HG03025 (cell line): ENCODE data around the gene CD302.
"Not testable (repeated sequence)": the region's sequence is repeated elsewhere in the genome, so short reads cannot be mapped to it uniquely, and the experiment has no call there.

Experiments
- ATAC-seq: cut with Tn5 transposase; IDR thresholded peaks from one replicate; pipeline ENCODE4 v1.9.1; 2021; ENCODE audit warnings: mild to moderate bottlenecking, moderate library complexity; ENCODE audit not compliant: unreplicated experiment, low FRiP score

Gene CD302

GRCh38 chr2:159755788-159756187 lies 42.2 kb downstream of the CD302 start:
- no peak for ATAC-seq

DNA sequence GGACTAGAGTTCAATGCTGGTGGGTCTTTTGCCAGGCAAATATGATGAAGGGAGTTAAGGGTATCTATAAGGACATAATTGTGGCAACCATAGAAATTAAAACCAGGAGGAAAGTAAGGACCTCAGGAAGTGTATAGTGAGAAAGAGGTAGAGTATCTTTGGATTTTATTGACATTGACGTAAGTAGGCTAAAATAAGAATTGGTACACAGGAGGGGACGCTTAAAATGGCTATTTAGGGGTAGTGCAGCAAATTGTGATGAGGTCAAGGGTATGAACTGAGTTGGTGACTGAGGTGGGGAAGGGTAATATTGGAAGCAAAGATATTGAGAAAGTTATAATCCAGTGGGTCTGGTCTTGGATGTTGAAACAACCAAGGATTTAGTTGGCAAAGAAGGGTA lies 43.0 kb downstream of the CD302 start:
- ATAC-seq = no peak

DNA sequence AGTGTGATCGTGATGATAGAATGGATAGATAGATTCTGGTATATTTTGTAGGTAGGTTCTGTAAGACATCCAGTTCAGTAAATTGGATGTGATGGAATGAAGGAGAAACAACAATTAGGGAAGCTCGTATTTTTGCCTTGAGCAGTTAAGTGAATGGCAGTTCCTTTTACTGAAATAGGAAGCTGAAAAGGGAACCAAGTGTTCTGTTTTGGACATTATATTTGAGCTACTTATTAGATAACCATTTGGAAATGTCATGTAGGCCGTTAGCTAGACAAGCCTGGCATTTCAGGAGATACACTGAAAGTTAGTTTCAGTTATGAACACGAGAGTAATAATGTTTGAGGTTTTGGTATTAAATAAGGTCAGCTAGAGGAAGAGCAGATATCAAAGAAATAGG lies 44.2 kb downstream of the CD302 start:
- ATAC-seq = no peak

DNA sequence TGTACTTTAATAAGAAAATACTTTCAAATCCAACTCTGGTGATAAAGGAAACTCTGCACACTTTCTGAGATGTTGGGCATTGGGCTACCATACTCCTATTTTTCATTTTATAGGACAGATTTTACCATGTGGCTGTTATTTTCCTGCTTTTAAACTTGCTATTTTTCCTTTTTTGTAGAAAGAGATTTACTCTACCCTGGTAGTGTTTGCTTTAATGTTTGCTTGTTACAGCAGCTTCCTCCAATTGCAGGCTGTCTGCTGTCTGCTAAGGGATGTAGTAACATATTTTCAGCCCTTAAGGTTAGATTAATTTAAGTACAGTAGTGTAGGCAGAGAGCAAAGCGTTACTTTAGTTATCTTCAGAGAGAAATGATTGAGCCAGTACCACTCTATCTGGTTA lies 47.1 kb downstream of the CD302 start:
- ATAC-seq = no peak

GRCh38 chr2:159748089-159748488 lies 49.9 kb downstream of the CD302 start:
- no peak for ATAC-seq

- not testable (repeated sequence) for ATAC-seq
Observed at GRCh38 chr2:159745237-159745636, 52.8 kb downstream of the CD302 start.

DNA sequence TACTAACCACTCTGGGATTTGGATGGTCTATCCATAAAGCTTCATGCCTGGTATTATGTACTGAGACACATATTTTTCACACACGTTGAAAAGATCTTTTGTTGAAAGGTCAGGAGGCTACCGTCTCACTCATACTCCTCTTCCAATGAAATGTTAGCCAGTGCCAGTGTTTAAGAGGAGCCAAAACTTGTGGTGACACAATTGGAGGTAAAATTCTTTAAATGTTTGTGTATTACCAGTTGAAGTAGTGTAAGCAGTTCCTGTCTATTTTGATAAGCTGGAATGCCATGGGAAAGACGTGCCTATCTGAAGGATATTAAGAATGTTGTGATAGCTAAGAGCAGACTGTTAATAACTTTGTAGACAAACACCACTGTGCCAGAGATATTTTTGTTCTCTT lies 53.6 kb downstream of the CD302 start:
- ATAC-seq = no peak

GRCh38 chr2:159742846-159743245 lies 55.2 kb downstream of the CD302 start:
- no peak for ATAC-seq

DNA sequence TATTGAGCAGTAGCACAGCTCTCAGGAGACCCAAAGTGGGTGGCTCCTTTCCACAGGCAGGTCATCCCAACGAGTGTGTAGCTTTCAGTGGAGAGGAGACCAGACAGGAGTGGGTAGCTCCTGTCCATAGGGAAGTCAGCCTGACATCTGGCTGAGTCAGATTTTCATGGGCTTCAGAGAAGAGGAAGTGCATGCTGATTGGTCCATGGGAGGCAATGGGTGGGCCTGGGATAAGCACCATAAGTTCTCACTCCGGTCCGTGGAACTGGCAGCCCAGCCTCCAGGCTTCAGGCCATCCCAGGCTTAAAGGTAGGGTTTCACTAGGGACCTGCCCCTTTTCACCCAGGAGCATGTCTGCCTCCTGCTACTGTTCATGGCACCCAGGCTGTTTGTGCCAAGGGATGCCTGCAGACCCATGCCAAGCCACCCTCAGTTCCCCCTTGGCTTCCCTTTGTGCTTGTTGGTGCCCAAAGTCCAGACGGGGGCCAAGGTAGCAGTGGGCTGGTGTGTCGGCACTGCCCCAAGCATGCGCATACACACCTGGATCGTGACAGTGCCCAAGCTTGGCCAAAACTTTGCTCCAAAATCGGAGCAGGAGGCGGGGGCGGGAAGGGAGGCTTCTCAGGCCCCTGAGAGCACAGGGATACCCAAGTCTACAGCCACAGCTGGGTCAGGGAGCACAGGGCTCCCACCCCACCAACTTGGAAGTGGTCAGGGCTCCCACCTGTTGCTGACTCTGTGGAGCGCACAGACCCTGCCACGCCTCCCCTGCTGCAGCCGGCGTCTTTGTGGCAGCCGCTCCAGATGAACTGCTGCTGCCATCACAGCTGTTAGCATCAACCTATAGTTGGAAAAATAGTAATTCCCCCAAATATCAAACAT lies 59.3 kb downstream of the CD302 start:
- no peak for ATAC-seq

DNA sequence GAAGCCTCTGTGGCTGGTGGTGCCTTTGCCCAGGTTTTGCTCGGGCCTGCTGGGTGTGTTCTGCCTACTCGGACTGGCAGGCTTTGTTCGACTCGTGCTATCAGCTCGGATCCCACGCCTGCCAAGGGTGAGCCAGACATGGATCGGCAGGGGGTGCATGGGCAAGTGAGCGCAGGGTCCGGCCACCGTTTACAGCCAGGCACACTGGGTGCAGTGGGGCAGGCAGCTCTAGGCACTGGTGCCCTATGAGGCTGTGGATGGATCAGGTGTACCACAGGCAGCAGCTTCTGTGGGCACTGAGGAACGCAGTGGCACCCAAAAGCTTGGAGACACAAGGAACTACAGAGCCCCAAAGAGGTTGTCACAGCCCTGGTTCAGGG lies 60.1 kb downstream of the CD302 start:
- ATAC-seq = no peak

DNA sequence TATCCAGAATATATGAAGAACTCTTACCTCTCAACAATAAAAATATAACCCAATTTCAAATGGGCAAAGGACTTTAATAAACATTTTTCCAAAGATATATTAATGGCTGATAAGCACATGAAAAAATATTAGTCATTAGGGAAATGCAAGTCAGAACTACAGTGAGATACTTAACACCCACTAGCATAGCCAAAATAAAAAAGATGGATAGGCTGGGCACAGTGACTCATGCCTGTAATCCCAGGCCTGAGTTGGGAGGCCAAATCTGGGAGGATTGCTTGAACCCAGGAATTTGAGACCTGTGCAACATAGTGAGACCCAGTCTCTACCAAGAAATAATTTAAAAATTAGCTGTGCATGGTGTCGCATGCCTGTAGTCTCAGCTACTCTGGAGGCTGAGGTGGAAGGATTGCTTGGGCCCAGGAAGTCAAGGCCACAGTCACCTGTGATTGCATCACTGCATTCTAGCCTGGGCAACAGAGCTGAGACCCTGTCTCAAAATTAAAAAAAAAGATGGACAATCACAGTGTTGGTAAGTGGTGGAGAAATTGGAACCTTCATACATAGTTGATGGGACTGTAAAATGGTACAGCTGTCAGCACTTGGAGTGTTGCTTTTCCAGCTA lies 60.6 kb downstream of the CD302 start:
- no peak for ATAC-seq

GRCh38 chr2:159736048-159736447 lies 62.0 kb downstream of the CD302 start:
- ATAC-seq = no peak

DNA sequence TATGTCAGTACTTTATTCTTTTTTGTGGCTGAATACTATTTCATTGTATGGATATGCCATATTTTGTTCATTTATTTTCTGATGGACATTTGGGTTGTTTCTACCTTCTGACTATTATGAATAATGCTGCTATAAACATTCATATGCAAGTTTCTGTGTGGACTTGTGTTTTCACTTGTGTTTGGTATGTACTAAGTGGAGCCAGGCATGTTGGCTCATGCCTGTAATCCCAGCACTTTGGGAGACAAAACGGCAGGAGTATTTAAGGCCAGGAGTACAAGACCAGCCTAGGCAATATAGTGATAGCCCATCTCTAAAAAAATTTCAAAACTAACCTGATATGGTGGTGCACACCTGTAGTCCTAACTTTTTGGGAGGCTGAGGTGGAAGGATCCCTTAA lies 62.4 kb downstream of the CD302 start:
- no peak for ATAC-seq

DNA sequence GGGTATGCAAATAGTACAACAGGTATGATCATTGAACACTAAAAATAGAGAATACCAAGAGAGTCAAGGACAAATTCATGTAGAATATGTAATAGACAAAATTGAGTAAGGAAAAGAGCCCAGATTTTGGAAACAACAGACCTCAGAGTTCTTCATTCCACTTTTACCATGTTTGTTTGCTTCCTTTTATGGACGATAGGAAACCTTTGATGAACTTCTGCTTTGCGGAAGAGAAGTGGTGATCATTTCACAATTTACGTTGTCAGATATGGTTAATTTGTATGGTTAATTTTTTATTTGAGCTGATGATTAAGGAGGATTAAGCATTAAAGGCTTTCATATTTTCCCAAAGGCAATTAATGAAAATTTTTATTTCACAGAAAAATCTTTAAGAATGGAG lies 69.4 kb downstream of the CD302 start:
- ATAC-seq = no peak

- no peak for ATAC-seq
Observed at GRCh38 chr2:159725713-159726112, 72.3 kb downstream of the CD302 start.

DNA sequence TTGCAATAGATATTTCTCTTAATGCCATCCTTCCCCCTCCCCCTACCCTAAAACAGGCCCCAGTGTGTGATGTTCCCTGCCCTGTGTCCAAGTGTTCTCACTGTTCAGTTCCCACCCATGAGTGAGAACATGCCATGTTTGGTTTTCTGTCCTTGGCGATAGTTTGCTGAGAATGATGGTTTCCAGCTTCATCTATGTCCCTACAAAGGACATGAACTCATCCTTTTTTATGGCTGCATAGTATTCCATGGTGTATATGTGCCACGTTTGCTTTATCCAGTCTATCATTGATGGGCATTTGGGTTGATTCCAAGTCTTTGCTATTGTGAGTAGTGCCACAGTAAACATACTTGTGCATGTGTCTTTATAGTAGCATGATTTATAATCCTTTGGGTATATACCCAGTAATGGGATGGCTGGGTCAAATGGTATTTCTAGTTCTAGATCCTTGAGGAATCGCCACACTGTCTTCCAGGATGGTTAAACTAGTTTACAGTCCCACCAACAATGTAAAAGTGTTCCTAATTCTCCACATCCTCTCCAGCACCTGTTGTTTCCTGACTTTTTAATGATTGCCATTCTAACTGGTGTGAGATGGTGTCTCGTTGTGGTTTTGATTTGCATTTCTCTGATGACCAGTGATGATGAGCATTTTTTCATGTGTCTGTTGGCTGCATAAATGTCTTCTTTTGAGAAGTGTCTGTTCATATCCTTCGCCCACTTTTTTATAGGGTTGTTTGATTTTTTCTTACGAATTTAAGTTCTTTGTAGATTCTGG lies 73.0 kb downstream of the CD302 start:
- not testable (repeated sequence) for ATAC-seq

- ATAC-seq = no peak
Observed at GRCh38 chr2:159722580-159722979, 75.4 kb downstream of the CD302 start.

DNA sequence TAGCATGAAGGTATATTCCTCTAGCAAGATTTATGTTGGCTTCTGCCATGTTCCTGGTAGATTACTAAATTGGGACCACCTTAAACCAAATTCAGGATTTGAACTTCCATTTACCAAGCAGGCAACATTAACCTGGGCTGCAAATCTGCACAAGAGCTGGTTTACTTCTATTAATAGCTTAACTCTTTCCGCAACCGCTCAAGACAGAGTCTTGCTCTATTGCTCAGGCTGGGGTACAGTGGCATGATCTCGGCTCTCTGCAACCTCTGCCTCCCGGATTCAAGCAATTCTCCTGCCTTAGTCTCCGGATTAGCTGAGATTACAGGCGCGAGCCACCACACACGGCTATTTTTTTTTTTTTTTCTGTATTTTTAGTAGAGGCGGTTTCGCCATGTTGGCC lies 77.3 kb downstream of the CD302 start:
- no peak for ATAC-seq
